Fibroblast of lung (primary cell): ENCODE results near the gene UGT2A3. TPM values are rescaled to one million over a fixed set of nuclear protein-coding genes. Genes with fewer than 3 reads are reported as not detected.
A peak's percentile ranks its signal among the peaks of the same experiment; 100 is the strongest.

Experiments
- DNase-seq, 2 donors: peaks; one replicate each; pipeline versions ENCODE4 v3.0.0 to v3.0.0-alpha.2; 2010; ENCODE audit warnings: low read depth in 2 of 2
- H2AFZ ChIP-seq: 2 replicates; pipeline ENCODE4 v1.5.1; 2012; ENCODE audit warnings: low read length, control low read depth, inconsistent platforms
- H3K27ac ChIP-seq: 2 replicates; pipeline ENCODE4 v1.5.1; 2011; ENCODE audit warnings: low read length, control low read depth; ENCODE audit not compliant: insufficient read depth
- H3K27me3 ChIP-seq: 2 replicates; pipeline ENCODE4 v1.5.1; 2011; ENCODE audit warnings: mild to moderate bottlenecking, low read length; ENCODE audit not compliant: control insufficient read depth, insufficient read depth
- H3K36me3 ChIP-seq: 2 replicates; pipeline ENCODE4 v1.5.1; 2011; ENCODE audit warnings: low read length; ENCODE audit not compliant: control insufficient read depth, insufficient read depth
- H3K4me1 ChIP-seq: 2 replicates; pipeline ENCODE4 v1.5.1; 2011; ENCODE audit warnings: low read length; ENCODE audit not compliant: control insufficient read depth, insufficient read depth; ENCODE audit errors: extremely low read depth
- H3K4me2 ChIP-seq: 2 replicates; pipeline ENCODE4 v1.5.1; 2011; ENCODE audit warnings: low read length, control low read depth; ENCODE audit not compliant: insufficient read depth; ENCODE audit errors: extremely low read depth
- H3K4me3 ChIP-seq, 4 experiments: fragments of 200-600 bp in 1 of 4; sonication (generic) in 1 of 4; replicated peaks in 1 of 4; 2 replicates each; pipeline ENCODE4 v1.5.1; 2011 to 2016; ENCODE audit warnings: low read length in 4 of 4, low read depth in 3 of 4, mild to moderate bottlenecking in 3 of 4, control low read depth in 2 of 4, inconsistent platforms in 1 of 4, mixed read lengths in 1 of 4; ENCODE audit not compliant: insufficient read depth in 1 of 4; ENCODE audit errors: control extremely low read depth in 1 of 4
- H3K79me2 ChIP-seq: 2 replicates; pipeline ENCODE4 v1.5.1; 2012; ENCODE audit warnings: mild to moderate bottlenecking, low read length, inconsistent platforms; ENCODE audit not compliant: control insufficient read depth, insufficient read depth
- H3K9ac ChIP-seq: 2 replicates; pipeline ENCODE4 v1.5.1; 2011; ENCODE audit warnings: mild to moderate bottlenecking, low read length, control low read depth; ENCODE audit not compliant: insufficient read depth
- H3K9me3 ChIP-seq: 2 replicates; pipeline ENCODE4 v1.5.1; 2012; ENCODE audit warnings: low read depth, low read length; ENCODE audit not compliant: control insufficient read depth, insufficient read depth
- H4K20me1 ChIP-seq: 2 replicates; pipeline ENCODE4 v1.5.1; 2011; ENCODE audit warnings: low read length; ENCODE audit not compliant: control insufficient read depth, insufficient read depth; ENCODE audit errors: extremely low read depth
- CTCF ChIP-seq, 2 donors: IDR thresholded peaks in 1 of 2; conservative IDR thresholded peaks in 1 of 2; 1 replicate in 1 of 2; 2 replicates in 1 of 2; pipeline ENCODE4 v1.5.1; 2011 to 2012; ENCODE audit warnings: low read length in 2 of 2, control low read depth in 1 of 2, inconsistent platforms in 1 of 2, low read depth in 1 of 2, mild to moderate bottlenecking in 1 of 2
- EZH2 ChIP-seq: IDR thresholded peaks from 2 replicates; pipeline ENCODE4 v1.5.1; 2012; ENCODE audit warnings: low read length, control low read depth, mild to moderate bottlenecking; ENCODE audit errors: missing control alignments
- polyA plus RNA-seq, 2 donors: library from polyadenylated mRNA; depleted of rRNA in 1 of 2; stranded (reverse) in 1 of 2; unstranded in 1 of 2; fragments of >200 nt; gene quantifications; 2 replicates each; pipeline ENCODE4 v1.2.1, GENCODE V29; 2011 to 2012; ENCODE audit warnings: missing spikeins in 1 of 2
- total RNA-seq: library from RNA; depleted of rRNA; stranded (reverse); fragments of >200 nt; gene quantifications from 2 replicates; pipeline ENCODE4 v1.2.1, GENCODE V29; 2014

Gene UGT2A3
- total and polyA plus RNA-seq, 2 donors (not counting 1 experiment from before 2014, with no cell fraction given) = not detected

GRCh38 chr4:68905939-68906779 lies 45.4 kb downstream of the UGT2A3 start:
- Histone ChIP-seq H3K4me2 (no peak overlapping the region), H3K9ac (no peak overlapping the region), H2AFZ (no peak overlapping the region)

GRCh38 chr4:68905598-68905938 lies 46.0 kb downstream of the UGT2A3 start:
- Histone ChIP-seq H4K20me1 (no peaks in the 10 kb centered on the region), H3K9me3 (no peaks in the 10 kb centered on the region), H3K36me3 (no peaks in the 10 kb centered on the region), H3K79me2 (no peaks in the 10 kb centered on the region), H3K4me3 (no peak overlapping the region), H2AFZ (no peak overlapping the region), H3K4me1 (no peaks in the 10 kb centered on the region), H3K27ac (no peak overlapping the region), H3K4me2 (no peak overlapping the region), H3K27me3 (no peaks in the 10 kb centered on the region), H3K9ac (no peak overlapping the region)
- TF ChIP-seq EZH2 (no peak), CTCF (conservative IDR thresholded peaks at IDR 0.05 in 1 of 2, IDR thresholded peaks at IDR 0.05 in 1 of 2; ENCODE audit: low read depth in 1 of 2, low read length in 2 of 2) (no peak)
- no peak for DNase-seq

More at GRCh38 chr4:68905939-68906779, 45.4 kb downstream of the UGT2A3 start:
- TF ChIP-seq CTCF (conservative IDR thresholded peaks at IDR 0.05 in 1 of 2, IDR thresholded peaks at IDR 0.05 in 1 of 2; ENCODE audit: low read depth in 1 of 2, low read length in 2 of 2) (no peak), EZH2 (no peak)
- Histone ChIP-seq H3K4me3 (no peak overlapping the region), H3K36me3 (no peaks in the 10 kb centered on the region), H3K79me2 (no peaks in the 10 kb centered on the region), H3K27ac (no peak overlapping the region), H3K27me3 (no peaks in the 10 kb centered on the region), H3K9me3 (no peaks in the 10 kb centered on the region), H4K20me1 (no peaks in the 10 kb centered on the region), H3K4me1 (no peaks in the 10 kb centered on the region)
- DNase-seq = peak; percentile 0 to 28

GRCh38 chr4:68904786-68905185 lies 46.8 kb downstream of the UGT2A3 start:
- H4K20me1 ChIP-seq = no peaks in the 10 kb centered on the region
- H2AFZ ChIP-seq = no peak overlapping the region
- no peaks in the 10 kb centered on the region for H3K79me2 ChIP-seq
- no peaks in the 10 kb centered on the region for H3K27me3 ChIP-seq
- H3K36me3 ChIP-seq = no peaks in the 10 kb centered on the region
- no peak overlapping the region for H3K4me2 ChIP-seq
- no peak overlapping the region for H3K9ac ChIP-seq
- no peak for DNase-seq
- no peak overlapping the region for H3K27ac ChIP-seq
- H3K4me1 ChIP-seq = no peaks in the 10 kb centered on the region
- TF ChIP-seq EZH2 = no peak
- TF ChIP-seq CTCF (conservative IDR thresholded peaks at IDR 0.05 in 1 of 2, IDR thresholded peaks at IDR 0.05 in 1 of 2; ENCODE audit: low read depth in 1 of 2, low read length in 2 of 2) = peak in 1 of 2 donors; percentile 2
- no peaks in the 10 kb centered on the region for H3K9me3 ChIP-seq
- H3K4me3 ChIP-seq = no peak overlapping the region
